Suprapubic skin (tissue), 4 donors: ENCODE results near the gene MT1A.

Experiments
- EP300 ChIP-seq: sonication (generic); formaldehyde crosslinking; IDR thresholded peaks from one replicate; pipeline ENCODE4 v1.6.1; 2017; ENCODE audit warnings: antibody characterized with exemption
- POLR2A ChIP-seq, 2 donors: fragments of 450-650 bp; IDR thresholded peaks; one replicate each; pipeline ENCODE4 v1.6.1; 2017; ENCODE audit warnings: antibody characterized with exemption in 2 of 2, mild to moderate bottlenecking in 2 of 2, moderate library complexity in 2 of 2
- POLR2AphosphoS5 ChIP-seq, 3 donors: sonication (generic); formaldehyde crosslinking; IDR thresholded peaks; one replicate each; pipeline ENCODE4 v1.6.1; 2017; ENCODE audit warnings: antibody characterized with exemption in 3 of 3
- TF ChIP-seq, protein P1 (sequence below), 2 donors: fragments of 200-600 bp in 1 of 2; fragments of 450-650 bp in 1 of 2; sonication (generic) in 1 of 2; IDR thresholded peaks; one replicate each; pipeline ENCODE4 v1.5.1; 2016 to 2019; ENCODE audit warnings: antibody characterized with exemption in 2 of 2, mild to moderate bottlenecking in 1 of 2, moderate library complexity in 1 of 2

DNA sequence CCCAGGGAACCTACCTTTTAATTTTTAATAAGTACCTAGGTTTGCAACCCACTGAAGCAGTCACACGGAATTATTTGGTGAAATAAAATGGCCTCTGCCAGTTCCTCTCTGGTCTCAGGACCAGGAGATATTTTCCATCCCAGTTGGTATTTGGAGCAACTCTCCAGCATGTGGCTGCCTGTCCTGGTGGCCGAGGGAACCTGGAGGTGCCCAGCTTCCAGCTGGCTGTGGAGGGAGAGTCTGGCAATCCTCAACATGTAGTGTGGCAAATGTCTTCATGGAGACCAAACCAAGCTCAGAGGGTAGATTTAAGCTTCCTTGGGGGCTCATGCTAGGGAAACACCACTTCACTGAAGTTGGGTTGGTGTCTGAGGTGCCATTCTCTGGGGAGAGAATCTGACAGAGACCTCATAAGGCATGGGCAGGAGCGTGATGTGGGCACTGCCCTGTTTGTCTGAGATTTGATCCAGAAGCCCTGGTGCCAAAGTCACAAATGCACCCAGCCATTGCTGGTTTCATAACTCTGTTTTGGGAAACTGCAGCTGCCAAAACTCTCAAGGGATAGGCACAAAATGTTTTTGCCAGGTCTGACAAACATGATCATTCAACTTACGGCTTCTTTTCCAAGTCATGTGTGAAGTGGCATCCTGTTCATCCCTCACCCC lies 46.6 kb downstream of the MT1A start:
- TF ChIP-seq, protein P1, sequence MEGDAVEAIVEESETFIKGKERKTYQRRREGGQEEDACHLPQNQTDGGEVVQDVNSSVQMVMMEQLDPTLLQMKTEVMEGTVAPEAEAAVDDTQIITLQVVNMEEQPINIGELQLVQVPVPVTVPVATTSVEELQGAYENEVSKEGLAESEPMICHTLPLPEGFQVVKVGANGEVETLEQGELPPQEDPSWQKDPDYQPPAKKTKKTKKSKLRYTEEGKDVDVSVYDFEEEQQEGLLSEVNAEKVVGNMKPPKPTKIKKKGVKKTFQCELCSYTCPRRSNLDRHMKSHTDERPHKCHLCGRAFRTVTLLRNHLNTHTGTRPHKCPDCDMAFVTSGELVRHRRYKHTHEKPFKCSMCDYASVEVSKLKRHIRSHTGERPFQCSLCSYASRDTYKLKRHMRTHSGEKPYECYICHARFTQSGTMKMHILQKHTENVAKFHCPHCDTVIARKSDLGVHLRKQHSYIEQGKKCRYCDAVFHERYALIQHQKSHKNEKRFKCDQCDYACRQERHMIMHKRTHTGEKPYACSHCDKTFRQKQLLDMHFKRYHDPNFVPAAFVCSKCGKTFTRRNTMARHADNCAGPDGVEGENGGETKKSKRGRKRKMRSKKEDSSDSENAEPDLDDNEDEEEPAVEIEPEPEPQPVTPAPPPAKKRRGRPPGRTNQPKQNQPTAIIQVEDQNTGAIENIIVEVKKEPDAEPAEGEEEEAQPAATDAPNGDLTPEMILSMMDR (IDR thresholded peaks at IDR 0.05) = no peak
- TF ChIP-seq POLR2A (IDR thresholded peaks at IDR 0.05) = peak; percentile 1 to 28
- TF ChIP-seq EP300 = no peak
- peak in 1 of 3 donors; percentile 34 for TF ChIP-seq POLR2AphosphoS5 (IDR thresholded peaks at IDR 0.05)
